ENCODE results near the gene PARS2. TPM values are rescaled to one million over a fixed set of nuclear protein-coding genes. Genes with fewer than 3 reads are reported as not detected.

Gene PARS2
- polyA plus RNA-seq, 1 donor from 2014 or later, result 1.9 TPM

DNA sequence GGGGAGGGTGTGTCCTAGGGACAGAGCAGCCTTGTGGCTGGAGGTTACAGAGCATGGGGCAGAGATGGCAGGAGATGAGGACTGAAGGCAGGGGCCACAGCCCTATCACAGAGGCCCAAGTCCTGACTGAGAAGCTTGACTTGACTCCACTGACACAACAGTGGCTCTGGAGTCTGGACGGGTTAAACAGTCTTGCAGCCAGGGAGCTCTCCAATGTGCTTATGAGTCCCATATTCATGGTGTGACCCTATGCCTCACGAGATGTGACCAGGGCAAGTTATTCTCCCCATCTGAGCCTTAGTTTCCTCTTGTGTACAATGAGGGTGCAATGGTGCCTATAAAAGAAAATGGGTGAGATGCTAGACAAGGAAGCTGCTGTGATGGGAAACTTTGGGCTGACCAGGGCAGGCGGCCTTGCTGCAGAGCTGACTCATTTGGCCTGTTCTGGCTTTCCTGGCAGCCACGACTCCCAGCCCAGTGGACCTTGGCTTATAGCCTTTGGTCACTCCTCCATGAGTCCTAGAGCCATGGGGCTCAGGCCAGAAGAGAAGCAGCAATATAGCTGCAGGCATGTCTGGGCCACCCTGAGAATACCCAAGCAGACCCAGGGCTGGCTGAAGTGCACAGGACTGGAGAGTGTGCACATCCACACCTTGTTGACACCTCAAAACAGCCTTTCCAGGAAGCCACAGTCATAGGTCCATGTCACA lies 39.6 kb upstream of the PARS2 start:
- TF ChIP-seq RAD21 (conservative IDR thresholded peaks at IDR 0.05) (no peak), EZH2 (IDR thresholded peaks at IDR 0.05; ENCODE audit: borderline replicate concordance, insufficient read depth, low read length, poor library complexity, severe bottlenecking) (no peak), MXI1 (conservative IDR thresholded peaks at IDR 0.05; ENCODE audit: poor library complexity, severe bottlenecking) (no peak), SMC3 (conservative IDR thresholded peaks at IDR 0.05; ENCODE audit: poor library complexity) (no peak), TAF1 (IDR thresholded peaks at IDR 0.05; ENCODE audit: low read depth) (no peak), EP300 (conservative IDR thresholded peaks at IDR 0.05; ENCODE audit: poor library complexity, severe bottlenecking) (no peak), POLR2AphosphoS5 (IDR thresholded peaks at IDR 0.05) (no peak)
- TF ChIP-seq, protein P1, sequence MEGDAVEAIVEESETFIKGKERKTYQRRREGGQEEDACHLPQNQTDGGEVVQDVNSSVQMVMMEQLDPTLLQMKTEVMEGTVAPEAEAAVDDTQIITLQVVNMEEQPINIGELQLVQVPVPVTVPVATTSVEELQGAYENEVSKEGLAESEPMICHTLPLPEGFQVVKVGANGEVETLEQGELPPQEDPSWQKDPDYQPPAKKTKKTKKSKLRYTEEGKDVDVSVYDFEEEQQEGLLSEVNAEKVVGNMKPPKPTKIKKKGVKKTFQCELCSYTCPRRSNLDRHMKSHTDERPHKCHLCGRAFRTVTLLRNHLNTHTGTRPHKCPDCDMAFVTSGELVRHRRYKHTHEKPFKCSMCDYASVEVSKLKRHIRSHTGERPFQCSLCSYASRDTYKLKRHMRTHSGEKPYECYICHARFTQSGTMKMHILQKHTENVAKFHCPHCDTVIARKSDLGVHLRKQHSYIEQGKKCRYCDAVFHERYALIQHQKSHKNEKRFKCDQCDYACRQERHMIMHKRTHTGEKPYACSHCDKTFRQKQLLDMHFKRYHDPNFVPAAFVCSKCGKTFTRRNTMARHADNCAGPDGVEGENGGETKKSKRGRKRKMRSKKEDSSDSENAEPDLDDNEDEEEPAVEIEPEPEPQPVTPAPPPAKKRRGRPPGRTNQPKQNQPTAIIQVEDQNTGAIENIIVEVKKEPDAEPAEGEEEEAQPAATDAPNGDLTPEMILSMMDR (IDR thresholded peaks at IDR 0.05; ENCODE audit: poor library complexity, severe bottlenecking), result no peak
- TF ChIP-seq, protein P2, sequence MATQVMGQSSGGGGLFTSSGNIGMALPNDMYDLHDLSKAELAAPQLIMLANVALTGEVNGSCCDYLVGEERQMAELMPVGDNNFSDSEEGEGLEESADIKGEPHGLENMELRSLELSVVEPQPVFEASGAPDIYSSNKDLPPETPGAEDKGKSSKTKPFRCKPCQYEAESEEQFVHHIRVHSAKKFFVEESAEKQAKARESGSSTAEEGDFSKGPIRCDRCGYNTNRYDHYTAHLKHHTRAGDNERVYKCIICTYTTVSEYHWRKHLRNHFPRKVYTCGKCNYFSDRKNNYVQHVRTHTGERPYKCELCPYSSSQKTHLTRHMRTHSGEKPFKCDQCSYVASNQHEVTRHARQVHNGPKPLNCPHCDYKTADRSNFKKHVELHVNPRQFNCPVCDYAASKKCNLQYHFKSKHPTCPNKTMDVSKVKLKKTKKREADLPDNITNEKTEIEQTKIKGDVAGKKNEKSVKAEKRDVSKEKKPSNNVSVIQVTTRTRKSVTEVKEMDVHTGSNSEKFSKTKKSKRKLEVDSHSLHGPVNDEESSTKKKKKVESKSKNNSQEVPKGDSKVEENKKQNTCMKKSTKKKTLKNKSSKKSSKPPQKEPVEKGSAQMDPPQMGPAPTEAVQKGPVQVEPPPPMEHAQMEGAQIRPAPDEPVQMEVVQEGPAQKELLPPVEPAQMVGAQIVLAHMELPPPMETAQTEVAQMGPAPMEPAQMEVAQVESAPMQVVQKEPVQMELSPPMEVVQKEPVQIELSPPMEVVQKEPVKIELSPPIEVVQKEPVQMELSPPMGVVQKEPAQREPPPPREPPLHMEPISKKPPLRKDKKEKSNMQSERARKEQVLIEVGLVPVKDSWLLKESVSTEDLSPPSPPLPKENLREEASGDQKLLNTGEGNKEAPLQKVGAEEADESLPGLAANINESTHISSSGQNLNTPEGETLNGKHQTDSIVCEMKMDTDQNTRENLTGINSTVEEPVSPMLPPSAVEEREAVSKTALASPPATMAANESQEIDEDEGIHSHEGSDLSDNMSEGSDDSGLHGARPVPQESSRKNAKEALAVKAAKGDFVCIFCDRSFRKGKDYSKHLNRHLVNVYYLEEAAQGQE (IDR thresholded peaks at IDR 0.05; ENCODE audit: borderline replicate concordance), result no peak
- no peaks in the 10 kb centered on the region for H3K9me2 ChIP-seq (ENCODE audit: insufficient read depth, low read length)
- H3K9me3 ChIP-seq (ENCODE audit: low read length), result no peaks in the 10 kb centered on the region
- H3K79me2 ChIP-seq (replicated peaks; ENCODE audit: insufficient read depth, low read length), result no peaks in the 10 kb centered on the region
- H4K20me1 ChIP-seq (ENCODE audit: insufficient read depth), result no peaks in the 10 kb centered on the region
- H3K4me2 ChIP-seq (ENCODE audit: low read length), result no peak overlapping the region
- no peaks in the 10 kb centered on the region for H3K36me3 ChIP-seq (ENCODE audit: insufficient read depth, low read length)
- no peaks in the 10 kb centered on the region for H3F3A ChIP-seq (ENCODE audit: insufficient read depth, low read length, poor library complexity, severe bottlenecking)
- no peak overlapping the region for H2AFZ ChIP-seq (ENCODE audit: low read depth, low read length)
- no peak overlapping the region for H3K27ac ChIP-seq (ENCODE audit: low read length)
- no peak overlapping the region for H3K9ac ChIP-seq (ENCODE audit: low read length)
- H3K4me3 ChIP-seq (ENCODE audit: low read length), result no peak overlapping the region
- H3K27me3 ChIP-seq (ENCODE audit: insufficient read depth, low read depth, low read length), result no peaks in the 10 kb centered on the region

GRCh38 chr1:54800899-54801759 lies 36.8 kb upstream of the PARS2 start, which contains the start of gene TTC22:
Gene TTC22, minus strand, starts transcription at chr1:54801323. Its CDS starts 160 bp downstream, at chr1:54801163.
- TF ChIP-seq TAF1 (IDR thresholded peaks at IDR 0.05; ENCODE audit: low read depth), result no peak
- no peak for TF ChIP-seq POLR2AphosphoS5 (IDR thresholded peaks at IDR 0.05)
- Histone ChIP-seq H3F3A (ENCODE audit: insufficient read depth, low read length, poor library complexity, severe bottlenecking) (no peaks in the 10 kb centered on the region), H3K9me3 (ENCODE audit: low read length) (no peaks in the 10 kb centered on the region), H4K20me1 (ENCODE audit: insufficient read depth) (no peaks in the 10 kb centered on the region), H3K79me2 (replicated peaks; ENCODE audit: insufficient read depth, low read length) (no peaks in the 10 kb centered on the region), H3K27ac (ENCODE audit: low read length) (no peak within 1 kb of the TSS), H3K36me3 (ENCODE audit: insufficient read depth, low read length) (no peaks in the 10 kb centered on the region), H3K9ac (ENCODE audit: low read length) (no peak within 1 kb of the TSS), H3K27me3 (ENCODE audit: insufficient read depth, low read depth, low read length) (no peaks in the 10 kb centered on the region), H3K4me3 (ENCODE audit: low read length) (no peak within 1 kb of the TSS), H2AFZ (ENCODE audit: low read depth, low read length) (no peak within 1 kb of the TSS), H3K4me2 (ENCODE audit: low read length) (no peak within 1 kb of the TSS), H3K9me2 (ENCODE audit: insufficient read depth, low read length) (no peaks in the 10 kb centered on the region)
